Measurements from ENCODE around the gene HOMER2. TPM values are rescaled to one million over a fixed set of nuclear protein-coding genes. Genes with fewer than 3 reads are reported as not detected.
"Not testable (repeated sequence)": the region's sequence is repeated elsewhere in the genome, so short reads cannot be mapped to it uniquely, and the experiment has no call there.

HOMER2 gene
- total RNA-seq, 2 donors from 2014 or later = 2.3 to 5.8 TPM

- Mint-ChIP-seq H3K36me3 (ENCODE audit: low read depth) (no peaks in the 10 kb centered on the region), H3K4me1 (no peaks in the 10 kb centered on the region), H3K4me3 (no peak overlapping the region), H3K27me3 (peaks cover 21% of the 10 kb centered on the region), H3K27ac (no peak overlapping the region)
- no peaks in the 10 kb centered on the region for H3K9me3 ChIP-seq (ENCODE audit: control insufficient read depth, low read length, poor library complexity, severe bottlenecking)
- no peak for ATAC-seq
- DNase-seq = no peak
Measured at GRCh38 chr15:82894971-82895520, 57.5 kb downstream of the HOMER2 start.

- H3K27me3 Mint-ChIP-seq = peaks cover 18% of the 10 kb centered on the region
- not testable (repeated sequence) for H3K36me3 Mint-ChIP-seq (ENCODE audit: low read depth)
Measured at GRCh38 chr15:82893473-82893872, 59.0 kb downstream of the HOMER2 start.

GRCh38 chr15:82892573-82892972 is 59.9 kb downstream of the HOMER2 start:
- H3K27me3 Mint-ChIP-seq = peaks cover 17% of the 10 kb centered on the region
- no peaks in the 10 kb centered on the region for H3K36me3 Mint-ChIP-seq (ENCODE audit: low read depth)
- no peak overlapping the region for H3K4me3 Mint-ChIP-seq
- peak overlapping the region; percentile 14 for H3K27ac Mint-ChIP-seq
- DNase-seq (no peak), ATAC-seq (no peak)
- no peaks in the 10 kb centered on the region for H3K9me3 ChIP-seq (ENCODE audit: control insufficient read depth, low read length, poor library complexity, severe bottlenecking)
- no peaks in the 10 kb centered on the region for H3K4me1 Mint-ChIP-seq

More at GRCh38 chr15:82893473-82893872, 59.0 kb downstream of the HOMER2 start:
- not testable (repeated sequence) for H3K9me3 ChIP-seq (ENCODE audit: control insufficient read depth, low read length, poor library complexity, severe bottlenecking); H3K4me1 Mint-ChIP-seq; ATAC-seq; H3K27ac Mint-ChIP-seq; H3K4me3 Mint-ChIP-seq; DNase-seq

GRCh38 chr15:82890995-82891390 is 61.5 kb downstream of the HOMER2 start:
- no peaks in the 10 kb centered on the region for H3K36me3 Mint-ChIP-seq (ENCODE audit: low read depth)
- H3K27ac Mint-ChIP-seq = no peak overlapping the region
- no peaks in the 10 kb centered on the region for H3K4me1 Mint-ChIP-seq
- peaks cover 17% of the 10 kb centered on the region for H3K27me3 Mint-ChIP-seq
- ATAC-seq (no peak), DNase-seq (no peak)
- no peak overlapping the region for H3K4me3 Mint-ChIP-seq
- H3K9me3 ChIP-seq (ENCODE audit: control insufficient read depth, low read length, poor library complexity, severe bottlenecking) = no peaks in the 10 kb centered on the region

- Mint-ChIP-seq H3K27me3 (peaks cover 17% of the 10 kb centered on the region), H3K27ac (no peak overlapping the region), H3K4me1 (no peaks in the 10 kb centered on the region), H3K36me3 (ENCODE audit: low read depth) (no peaks in the 10 kb centered on the region), H3K4me3 (no peak overlapping the region)
- DNase-seq (no peak), ATAC-seq (no peak)
- no peaks in the 10 kb centered on the region for H3K9me3 ChIP-seq (ENCODE audit: control insufficient read depth, low read length, poor library complexity, severe bottlenecking)
Measured at GRCh38 chr15:82890338-82890994, 62.1 kb downstream of the HOMER2 start.

GRCh38 chr15:82882273-82882928 is 70.1 kb downstream of the HOMER2 start:
- Mint-ChIP-seq H3K4me3 (no peak overlapping the region), H3K27ac (no peak overlapping the region), H3K4me1 (peaks cover 2% of the 10 kb centered on the region), H3K36me3 (ENCODE audit: low read depth) (peaks cover 2% of the 10 kb centered on the region), H3K27me3 (peaks cover 7% of the 10 kb centered on the region)
- ATAC-seq = no peak
- H3K9me3 ChIP-seq (ENCODE audit: control insufficient read depth, low read length, poor library complexity, severe bottlenecking) = no peaks in the 10 kb centered on the region
- no peak for DNase-seq

GRCh38 chr15:82881747-82882146 is 70.8 kb downstream of the HOMER2 start:
- no peak overlapping the region for H3K4me3 Mint-ChIP-seq
- ATAC-seq (no peak), DNase-seq (no peak)
- peaks cover 7% of the 10 kb centered on the region for H3K27me3 Mint-ChIP-seq
- no peaks in the 10 kb centered on the region for H3K9me3 ChIP-seq (ENCODE audit: control insufficient read depth, low read length, poor library complexity, severe bottlenecking)
- H3K36me3 Mint-ChIP-seq (ENCODE audit: low read depth) = peaks cover 2% of the 10 kb centered on the region
- no peak overlapping the region for H3K27ac Mint-ChIP-seq
- H3K4me1 Mint-ChIP-seq = peaks cover 2% of the 10 kb centered on the region

- Mint-ChIP-seq H3K36me3 (ENCODE audit: low read depth) (peaks cover 2% of the 10 kb centered on the region), H3K4me3 (no peak overlapping the region), H3K27me3 (peaks cover 7% of the 10 kb centered on the region), H3K27ac (peak overlapping the region; percentile 16), H3K4me1 (peaks cover 2% of the 10 kb centered on the region)
- DNase-seq = no peak
- no peak for ATAC-seq
- no peaks in the 10 kb centered on the region for H3K9me3 ChIP-seq (ENCODE audit: control insufficient read depth, low read length, poor library complexity, severe bottlenecking)
Measured at GRCh38 chr15:82880704-82881103, 71.8 kb downstream of the HOMER2 start.

GRCh38 chr15:82878325-82878724 is 74.2 kb downstream of the HOMER2 start:
- Mint-ChIP-seq H3K4me3 (no peak overlapping the region), H3K4me1 (peaks cover 2% of the 10 kb centered on the region), H3K27ac (no peak overlapping the region), H3K36me3 (ENCODE audit: low read depth) (peaks cover 2% of the 10 kb centered on the region), H3K27me3 (peaks cover 7% of the 10 kb centered on the region)
- no peak for DNase-seq
- H3K9me3 ChIP-seq (ENCODE audit: control insufficient read depth, low read length, poor library complexity, severe bottlenecking) = no peaks in the 10 kb centered on the region
- ATAC-seq = no peak

- DNase-seq (no peak), ATAC-seq (no peak)
- H3K36me3 Mint-ChIP-seq (ENCODE audit: low read depth) = peaks cover 2% of the 10 kb centered on the region
- no peaks in the 10 kb centered on the region for H3K9me3 ChIP-seq (ENCODE audit: control insufficient read depth, low read length, poor library complexity, severe bottlenecking)
- H3K4me1 Mint-ChIP-seq = peaks cover 2% of the 10 kb centered on the region
- no peak overlapping the region for H3K4me3 Mint-ChIP-seq
- peaks cover 7% of the 10 kb centered on the region for H3K27me3 Mint-ChIP-seq
- H3K27ac Mint-ChIP-seq = no peak overlapping the region
Measured at GRCh38 chr15:82877825-82878224, 74.7 kb downstream of the HOMER2 start.

- ATAC-seq = no peak
Measured at GRCh38 chr15:82875411-82876003, 77.0 kb downstream of the HOMER2 start.

GRCh38 chr15:82874961-82875360 is 77.6 kb downstream of the HOMER2 start:
- ATAC-seq = no peak
- peaks cover 17% of the 10 kb centered on the region for H3K27me3 Mint-ChIP-seq
- H3K9me3 ChIP-seq (ENCODE audit: control insufficient read depth, low read length, poor library complexity, severe bottlenecking) = no peaks in the 10 kb centered on the region
- peaks cover 4% of the 10 kb centered on the region for H3K36me3 Mint-ChIP-seq (ENCODE audit: low read depth)
- no peak for DNase-seq
- H3K27ac Mint-ChIP-seq = no peak overlapping the region
- H3K4me1 Mint-ChIP-seq = no peaks in the 10 kb centered on the region
- H3K4me3 Mint-ChIP-seq = no peak overlapping the region

More at GRCh38 chr15:82875411-82876003, 77.0 kb downstream of the HOMER2 start:
- peaks cover 21% of the 10 kb centered on the region for H3K27me3 Mint-ChIP-seq
- DNase-seq = no peak
- H3K4me3 Mint-ChIP-seq = no peak overlapping the region
- peaks cover 4% of the 10 kb centered on the region for H3K36me3 Mint-ChIP-seq (ENCODE audit: low read depth)
- H3K9me3 ChIP-seq (ENCODE audit: control insufficient read depth, low read length, poor library complexity, severe bottlenecking) = no peaks in the 10 kb centered on the region
- H3K27ac Mint-ChIP-seq = no peak overlapping the region
- H3K4me1 Mint-ChIP-seq = peaks cover under 1% of the 10 kb centered on the region

- peaks cover 18% of the 10 kb centered on the region for H3K27me3 Mint-ChIP-seq
- no peak overlapping the region for H3K27ac Mint-ChIP-seq
- H3K9me3 ChIP-seq (ENCODE audit: control insufficient read depth, low read length, poor library complexity, severe bottlenecking) = no peaks in the 10 kb centered on the region
- DNase-seq = no peak
- no peaks in the 10 kb centered on the region for H3K4me1 Mint-ChIP-seq
- H3K4me3 Mint-ChIP-seq = no peak overlapping the region
- ATAC-seq = no peak
- peaks cover 4% of the 10 kb centered on the region for H3K36me3 Mint-ChIP-seq (ENCODE audit: low read depth)
Measured at GRCh38 chr15:82874267-82874666, 78.3 kb downstream of the HOMER2 start.

Measured in T-helper 17 cell (primary cell).